NCI-H128 (cell line): Measurements from ENCODE around the gene BZW2.
"Not testable (repeated sequence)": the region's sequence is repeated elsewhere in the genome, so short reads cannot be mapped to it uniquely, and the experiment has no call there.

Experiments used
- DNase-seq: peaks from one replicate; lab custom pipeline; 2025; ENCODE audit not compliant: unreplicated experiment; lab: John Stamatoyannopoulos, UW

Gene BZW2

DNA sequence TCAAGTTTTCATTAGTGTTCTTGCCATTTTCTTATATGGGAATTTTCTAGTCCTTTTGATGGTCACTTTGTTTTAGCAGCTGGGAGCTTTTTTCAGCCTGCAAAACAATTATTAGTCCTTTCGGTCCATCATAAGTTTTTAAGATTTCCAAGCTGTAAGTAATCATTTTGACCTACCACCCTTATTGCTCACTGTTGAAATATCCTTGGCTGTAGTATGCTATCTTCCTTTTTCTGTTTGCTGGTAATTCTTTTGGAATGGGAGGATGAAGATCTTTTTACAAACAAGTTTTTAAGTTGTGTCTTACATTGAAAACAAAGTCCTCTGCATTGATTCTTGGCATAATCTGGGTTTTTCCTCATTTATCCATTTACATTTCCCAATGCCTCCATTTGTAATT, 24.0 kb downstream of the BZW2 start:
- DNase-seq = no peak

DNA sequence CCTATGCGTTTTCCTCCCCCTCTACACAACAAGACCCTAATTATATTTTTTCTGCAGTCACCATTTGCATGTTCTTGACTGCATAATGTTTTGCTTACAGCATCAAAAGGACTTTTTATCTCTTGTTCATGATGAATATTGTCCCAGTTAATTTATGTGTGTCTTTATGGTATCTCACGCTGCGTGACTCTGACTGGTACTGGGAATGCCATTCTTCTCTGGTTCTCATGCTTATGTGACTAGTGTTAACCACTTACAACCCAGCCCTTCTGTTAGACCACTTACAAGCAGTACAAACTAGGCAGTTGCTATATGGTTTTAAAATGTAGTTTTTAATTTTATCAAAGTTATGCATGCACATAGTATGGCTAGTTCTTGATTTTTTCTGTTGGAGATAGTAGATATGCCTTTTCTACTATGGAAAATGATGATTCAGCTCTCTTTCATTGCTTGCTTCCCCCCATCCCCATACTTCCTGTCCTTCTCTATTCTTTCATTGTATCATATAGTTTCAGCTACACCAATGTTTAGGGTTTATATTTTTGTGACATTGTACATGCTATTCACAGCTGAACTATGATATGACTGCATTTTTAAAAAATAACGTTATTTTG, 24.9 kb downstream of the BZW2 start:
- DNase-seq = no peak

DNA sequence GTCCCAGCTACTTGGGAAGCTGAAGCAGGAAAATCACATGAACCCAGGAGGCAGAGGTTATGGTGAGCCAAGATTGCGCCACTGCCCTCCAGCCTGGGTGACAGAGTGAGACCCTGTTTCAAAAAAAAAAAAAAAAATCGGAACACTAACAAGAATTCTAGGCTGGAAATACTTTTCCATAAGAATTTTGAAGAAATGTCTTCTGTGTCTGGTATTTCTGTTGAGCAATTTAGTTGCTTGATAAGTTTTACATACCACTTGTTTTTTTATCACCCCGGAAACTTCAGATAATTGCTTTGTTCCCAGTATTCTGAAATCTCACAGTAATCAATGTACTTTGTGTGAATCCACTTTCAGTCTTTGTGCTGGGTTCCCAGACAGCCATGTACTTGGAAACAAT, 25.8 kb downstream of the BZW2 start:
- DNase-seq = no peak

DNA sequence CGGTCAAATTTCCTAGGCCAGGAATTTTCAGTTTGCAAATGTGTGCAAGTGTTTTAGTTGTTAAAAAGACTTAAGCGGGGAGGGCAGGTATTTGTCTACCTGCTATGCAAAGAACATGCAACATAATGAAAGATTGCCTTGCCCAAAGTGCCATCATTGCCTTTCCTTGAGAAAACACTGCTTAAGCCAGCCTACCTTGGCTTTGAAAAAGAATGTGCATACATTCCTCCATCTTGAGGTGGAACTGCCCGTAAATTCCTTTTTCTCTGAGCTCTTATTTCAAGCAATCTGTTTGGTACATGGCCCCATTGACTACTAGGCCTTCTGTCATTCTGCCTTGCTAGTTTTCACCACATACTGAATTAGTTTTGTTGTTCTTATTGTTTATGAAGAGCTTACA, 29.3 kb downstream of the BZW2 start:
- no peak for DNase-seq

DNA sequence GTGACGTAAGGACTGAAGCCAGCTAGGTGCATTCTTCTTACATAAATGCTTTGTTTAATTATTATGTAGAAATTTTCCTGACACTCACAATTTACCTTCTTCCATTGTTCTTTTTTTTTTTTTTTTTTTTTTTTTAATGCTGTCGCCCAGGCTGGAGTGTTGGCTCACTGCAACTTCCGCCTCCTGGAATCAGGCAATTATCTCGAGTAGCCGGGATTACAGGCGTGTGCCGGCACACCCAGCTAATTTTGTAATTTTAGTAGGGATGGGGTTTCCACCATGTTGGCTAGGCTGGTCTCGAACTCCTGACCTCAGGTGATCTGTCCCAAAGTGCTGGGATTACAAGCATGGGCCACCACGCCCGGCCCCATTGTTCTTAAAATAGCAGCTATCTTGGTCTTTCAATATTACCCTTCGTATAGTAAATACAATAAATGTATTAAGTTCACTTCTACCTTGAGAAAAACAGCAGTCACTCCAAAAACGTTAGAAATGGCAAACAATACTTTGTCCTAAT, 32.1 kb downstream of the BZW2 start:
- no peak for DNase-seq

DNA sequence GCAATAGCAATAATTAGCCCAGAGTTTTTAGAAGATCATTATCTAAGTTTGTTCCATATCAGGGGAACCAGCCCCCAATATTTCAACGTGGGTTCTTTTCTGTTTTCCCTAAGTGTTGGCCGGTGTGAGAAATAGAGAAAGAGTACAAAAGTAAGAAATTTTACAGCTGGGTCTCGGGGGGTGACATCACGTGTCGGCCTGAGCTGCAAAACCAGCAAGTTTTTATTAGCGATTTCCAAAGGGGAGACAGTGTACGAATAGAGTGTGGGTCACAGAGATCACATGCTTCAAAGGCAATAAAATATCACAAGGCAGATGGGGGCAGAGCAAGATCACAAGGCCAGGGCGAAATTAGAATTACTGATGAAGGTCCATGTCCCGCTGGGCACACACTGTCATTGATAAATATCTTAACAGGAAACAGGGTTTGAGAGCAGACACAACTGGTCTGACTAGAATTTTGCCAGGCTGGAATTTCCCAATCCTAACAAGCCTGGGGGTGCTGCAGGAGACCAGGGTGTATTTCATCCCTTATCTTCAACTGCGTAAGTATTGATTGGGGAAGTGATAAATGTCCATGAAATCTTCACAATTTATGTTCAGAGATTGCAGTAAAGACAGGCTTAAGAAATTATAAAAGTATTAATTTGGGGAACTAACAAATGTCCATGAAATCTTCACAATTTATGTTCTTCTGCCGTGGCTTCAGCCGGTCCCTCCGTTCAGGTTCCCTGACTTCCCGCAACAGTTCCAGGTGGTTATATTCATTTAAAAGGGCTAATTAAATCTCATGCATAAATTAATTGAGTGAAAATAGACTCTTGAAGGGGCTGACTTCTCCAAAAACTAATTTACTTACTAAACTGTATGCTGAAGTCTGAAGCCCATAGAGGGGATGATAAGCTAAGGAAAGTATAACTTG, 32.9 kb downstream of the BZW2 start:
- DNase-seq = not testable (repeated sequence)

DNA sequence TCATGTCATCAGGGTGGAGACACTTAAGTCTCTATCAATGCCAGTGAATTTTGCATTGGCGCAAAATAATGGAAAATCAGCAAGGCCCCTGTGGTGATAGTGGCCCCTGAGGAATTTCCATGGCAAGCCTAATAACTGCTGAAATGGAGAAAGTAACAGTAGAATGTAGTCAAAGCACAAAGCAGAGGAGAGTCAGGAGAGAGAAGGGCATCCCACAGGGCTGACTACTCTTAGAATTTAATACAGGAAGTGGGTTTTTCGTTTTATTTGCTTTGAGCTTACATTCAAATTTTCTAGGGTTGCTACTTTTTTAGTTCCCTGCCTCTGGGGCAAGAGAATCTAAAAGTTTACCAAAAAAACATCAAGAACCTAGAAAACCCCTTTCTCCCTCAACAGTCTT, 39.0 kb downstream of the BZW2 start:
- no peak for DNase-seq

DNA sequence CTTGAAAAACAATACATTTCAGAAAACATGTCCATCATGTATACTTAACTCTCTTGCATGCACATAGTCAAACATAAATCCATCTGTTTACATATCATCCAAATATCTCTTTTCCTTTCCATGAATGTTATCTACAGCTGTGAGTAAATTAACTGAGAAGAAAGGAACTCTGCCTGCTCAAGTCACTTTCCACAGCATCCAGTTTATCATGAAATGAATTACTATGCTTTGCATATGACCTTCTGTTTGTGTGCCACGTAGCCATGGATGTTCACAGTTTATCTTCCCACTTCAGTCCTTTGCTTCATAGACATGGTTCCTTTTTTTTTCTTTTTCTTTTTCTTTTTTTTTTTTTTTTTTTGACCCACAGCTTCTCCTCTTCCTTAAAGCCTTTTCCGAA, 39.6 kb downstream of the BZW2 start:
- DNase-seq = no peak

DNA sequence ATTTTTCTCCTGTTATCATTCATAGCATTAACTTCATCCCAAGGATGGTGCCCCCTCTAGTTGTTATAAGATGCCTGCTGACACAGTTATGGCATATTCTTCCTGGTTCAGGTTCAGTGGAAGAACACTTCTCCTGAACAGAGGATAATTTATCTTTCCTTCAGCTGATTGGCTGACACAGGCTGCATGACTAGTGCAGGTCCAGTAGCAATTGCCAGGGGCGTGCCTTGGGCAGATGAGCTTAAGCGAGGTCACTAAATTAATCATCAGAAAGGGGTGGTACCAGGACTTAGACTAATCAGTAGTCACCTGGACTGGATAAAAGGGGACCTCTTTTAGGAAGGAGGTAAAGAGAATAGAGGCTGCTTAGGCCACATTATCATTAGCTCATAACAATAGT, 42.3 kb downstream of the BZW2 start:
- no peak for DNase-seq

DNA sequence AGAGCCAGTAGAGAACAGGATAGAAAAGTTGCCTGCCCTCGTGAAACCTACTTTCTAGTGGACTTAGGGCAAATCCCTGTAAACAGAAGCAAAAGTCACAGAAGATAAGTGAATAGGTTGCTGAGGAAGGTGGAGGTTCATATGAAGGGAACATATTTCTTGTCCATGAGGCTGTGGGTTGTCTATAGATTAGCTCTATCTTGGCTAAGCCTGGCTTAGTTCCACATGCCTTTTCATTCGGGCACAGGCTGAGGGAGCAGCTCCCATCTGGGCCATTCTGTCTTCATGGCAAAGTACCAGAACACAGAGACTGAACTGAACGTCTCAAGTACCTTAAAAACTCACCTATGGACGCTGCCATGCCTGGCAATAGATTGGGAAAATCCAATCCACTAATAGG, 45.3 kb downstream of the BZW2 start:
- no peak for DNase-seq

DNA sequence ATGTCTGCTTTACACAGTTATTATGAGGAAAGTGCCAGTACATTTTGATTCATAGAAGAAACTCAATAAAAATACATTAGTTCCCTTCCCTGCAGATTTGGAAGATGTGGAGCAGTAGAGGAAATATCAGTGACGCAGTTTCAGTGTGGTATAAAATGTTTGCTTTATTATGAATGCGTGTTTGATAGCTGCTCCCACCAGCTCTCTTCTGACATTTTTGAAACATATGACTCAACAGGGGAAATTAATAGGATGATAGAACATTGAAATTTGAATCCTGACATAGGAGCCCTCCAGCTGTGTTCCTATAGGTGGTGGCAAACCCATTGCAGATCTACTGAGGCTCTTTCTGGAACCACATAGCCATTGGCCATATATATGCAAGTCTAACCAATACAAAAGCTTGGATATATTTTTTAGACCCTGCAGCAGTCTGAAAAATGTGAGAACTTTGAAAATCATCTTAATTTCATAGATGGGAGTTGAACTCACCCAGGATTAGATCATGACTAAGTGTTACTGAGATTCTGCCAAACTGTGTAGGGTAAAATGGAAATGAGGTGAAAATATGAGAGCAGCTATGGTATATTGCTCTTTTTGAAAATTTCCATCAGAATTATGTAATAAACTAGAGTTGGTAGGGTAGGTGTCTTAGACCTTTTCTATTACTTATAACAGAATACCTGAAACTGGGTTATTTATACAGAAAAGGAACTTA, 47.8 kb downstream of the BZW2 start:
- DNase-seq = no peak

DNA sequence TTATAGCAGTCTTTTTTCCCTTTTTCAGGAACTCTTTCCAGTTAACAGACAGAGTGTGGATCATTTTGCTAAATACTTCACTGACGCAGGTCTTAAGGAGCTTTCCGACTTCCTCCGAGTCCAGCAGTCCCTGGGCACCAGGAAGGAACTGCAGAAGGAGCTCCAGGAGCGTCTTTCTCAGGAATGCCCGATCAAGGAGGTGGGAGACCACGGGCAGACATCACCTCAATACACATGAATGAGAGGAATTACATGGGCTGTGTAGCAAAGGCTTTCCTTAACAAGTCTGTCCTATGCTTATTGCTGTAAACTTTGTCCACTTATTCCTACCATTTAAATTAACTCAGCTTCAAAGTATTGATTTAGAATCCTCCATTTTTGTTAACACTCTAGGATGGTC, 48.8 kb downstream of the BZW2 start:
- no peak for DNase-seq

DNA sequence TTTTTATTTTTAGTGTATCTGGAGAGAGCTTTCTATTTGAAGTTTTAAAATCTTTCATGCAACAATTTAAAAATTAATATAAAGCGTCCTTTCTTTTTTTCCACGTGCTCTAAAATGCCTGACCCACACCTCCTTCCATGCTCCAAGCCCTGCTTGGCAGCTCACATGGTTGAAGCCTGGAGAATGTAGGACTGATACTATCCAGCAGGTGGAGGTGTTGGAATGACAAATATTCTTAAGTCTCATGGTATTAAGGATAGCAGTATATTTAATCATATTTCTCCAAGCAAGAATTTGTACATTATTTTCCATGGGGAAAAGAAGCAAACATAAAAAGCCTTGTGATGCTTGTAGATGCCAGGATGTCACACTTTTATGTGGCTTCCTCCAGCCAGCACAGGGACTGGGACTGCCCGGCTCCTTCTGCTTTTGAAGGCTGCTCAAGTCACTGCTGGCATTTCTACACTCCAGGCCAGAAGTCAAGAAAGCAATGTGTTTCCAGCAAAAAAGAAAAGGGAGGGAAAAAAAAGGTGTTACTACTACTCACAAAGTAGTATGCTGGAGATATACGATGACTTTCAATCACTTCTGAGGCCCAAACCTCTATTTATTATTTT, 49.7 kb downstream of the BZW2 start:
- peak; percentile 5 for DNase-seq

DNA sequence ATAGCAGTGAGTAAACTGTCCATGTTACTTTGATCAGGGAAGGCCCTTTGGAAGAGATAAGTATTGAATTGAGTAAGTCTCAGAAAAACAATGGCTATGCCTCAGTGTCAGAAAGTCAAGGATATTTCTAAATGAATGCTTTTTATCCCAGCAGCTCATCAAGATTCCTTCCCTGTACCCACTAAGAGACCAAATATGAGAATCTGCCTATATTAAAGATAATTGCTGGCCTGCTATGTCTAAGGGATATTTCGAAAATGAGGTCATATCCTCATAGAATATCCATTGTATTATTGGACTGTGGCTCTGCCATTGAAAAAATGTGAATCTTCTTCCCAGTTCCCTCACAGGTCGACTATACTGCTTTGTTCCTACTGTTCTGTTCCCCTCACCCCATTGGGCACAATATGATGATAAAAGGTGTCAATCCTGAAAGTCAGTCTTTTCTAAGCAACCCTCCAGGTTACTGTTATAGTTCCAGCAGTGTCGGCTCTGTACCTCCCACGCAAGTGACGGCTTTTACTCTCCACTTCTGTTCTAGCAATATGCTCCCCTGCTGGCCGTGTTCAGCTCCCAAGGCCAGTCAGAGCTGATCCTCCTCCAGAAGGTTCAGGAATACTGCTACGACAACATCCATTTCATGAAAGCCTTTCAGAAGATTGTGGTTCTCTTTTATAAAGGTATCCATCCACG, 51.7 kb downstream of the BZW2 start:
- DNase-seq = no peak

DNA sequence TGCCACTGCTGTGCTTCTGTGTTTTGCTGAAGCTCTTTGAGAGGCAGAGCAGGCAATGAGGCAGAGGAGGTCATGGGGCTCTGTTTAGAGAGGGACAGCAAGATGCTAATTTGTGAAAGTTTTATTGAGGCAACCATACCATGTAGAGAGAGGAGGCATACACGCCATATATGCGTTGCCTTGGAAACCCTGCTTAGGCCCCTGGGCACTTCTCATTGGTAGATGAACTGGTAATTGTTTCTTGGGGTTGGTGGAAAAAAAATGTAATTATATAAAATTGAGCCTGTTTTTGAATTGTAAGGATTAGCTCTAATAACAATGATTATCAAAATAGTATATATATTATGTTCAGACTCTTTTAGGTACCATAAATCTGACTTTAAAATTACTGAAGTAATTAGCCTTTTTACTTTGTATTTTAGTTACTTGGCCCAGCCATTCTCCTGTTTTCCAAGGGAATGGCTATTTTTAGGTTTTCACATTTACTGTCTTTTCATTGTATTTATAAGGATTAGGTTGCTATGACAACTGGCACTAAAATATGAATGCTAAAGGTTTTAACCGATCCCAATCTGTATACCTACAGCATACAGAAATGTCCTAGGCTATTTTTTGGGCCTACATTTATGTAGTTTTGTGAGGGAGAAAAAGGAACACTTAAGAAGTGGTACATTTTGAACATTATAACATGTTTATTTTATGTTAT, 52.4 kb downstream of the BZW2 start:
- no peak for DNase-seq

DNA sequence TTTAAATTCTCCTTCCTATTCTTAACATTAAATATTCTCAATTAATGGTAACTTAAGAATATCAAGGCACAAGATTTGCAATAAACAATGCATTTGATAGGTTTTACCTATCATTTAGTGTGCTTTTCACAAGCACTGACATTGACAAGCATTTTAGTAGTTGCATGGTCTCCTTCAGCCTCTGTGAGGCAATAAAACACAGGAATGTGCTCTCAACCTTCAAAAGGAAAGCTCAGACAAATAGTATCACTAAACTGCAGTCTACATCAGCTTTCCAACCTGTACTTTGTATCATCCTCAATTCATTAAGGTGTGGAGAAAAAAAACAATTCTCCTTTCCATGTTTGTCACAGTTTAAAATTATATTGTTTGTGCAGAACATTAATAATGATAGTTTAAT, 56.5 kb downstream of the BZW2 start:
- DNase-seq = no peak

DNA sequence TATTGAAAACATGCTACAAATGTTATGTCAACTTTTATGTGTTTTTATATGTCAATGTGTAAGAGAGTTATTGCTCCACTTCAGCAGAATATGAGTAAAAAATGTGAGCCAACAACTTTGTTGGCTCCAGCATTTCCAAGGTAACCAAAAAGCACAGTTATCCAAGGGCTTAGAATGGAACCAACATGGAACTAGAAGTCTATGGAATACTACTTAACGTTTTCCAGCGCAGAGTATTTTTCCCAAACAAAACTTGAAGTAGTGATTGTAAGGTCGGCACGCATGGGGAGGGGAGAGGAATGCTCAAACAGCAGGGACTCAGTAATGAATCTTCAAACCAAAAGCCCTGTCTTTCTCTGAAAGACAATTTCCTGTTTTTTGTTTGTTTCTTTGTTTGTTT, 62.5 kb downstream of the BZW2 start:
- DNase-seq = no peak

DNA sequence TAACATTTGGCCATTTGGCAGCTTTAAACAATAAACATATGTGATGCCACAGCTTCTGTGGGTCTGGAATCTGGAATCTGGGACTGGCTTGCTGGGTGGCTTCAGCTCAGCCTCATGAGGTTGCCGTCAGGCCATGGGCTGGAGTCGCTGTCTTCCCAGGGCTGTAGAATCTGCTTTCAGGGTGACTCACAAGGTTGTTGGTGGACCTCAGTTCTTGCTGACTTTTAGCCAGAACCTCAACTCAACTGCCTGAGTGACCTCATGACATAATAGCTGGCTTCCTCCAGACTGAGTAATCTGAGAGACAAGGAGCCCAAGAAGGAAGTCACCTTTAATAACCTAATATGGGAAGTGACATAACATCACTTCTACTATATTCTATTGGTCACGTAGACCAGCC, 63.0 kb downstream of the BZW2 start:
- no peak for DNase-seq

DNA sequence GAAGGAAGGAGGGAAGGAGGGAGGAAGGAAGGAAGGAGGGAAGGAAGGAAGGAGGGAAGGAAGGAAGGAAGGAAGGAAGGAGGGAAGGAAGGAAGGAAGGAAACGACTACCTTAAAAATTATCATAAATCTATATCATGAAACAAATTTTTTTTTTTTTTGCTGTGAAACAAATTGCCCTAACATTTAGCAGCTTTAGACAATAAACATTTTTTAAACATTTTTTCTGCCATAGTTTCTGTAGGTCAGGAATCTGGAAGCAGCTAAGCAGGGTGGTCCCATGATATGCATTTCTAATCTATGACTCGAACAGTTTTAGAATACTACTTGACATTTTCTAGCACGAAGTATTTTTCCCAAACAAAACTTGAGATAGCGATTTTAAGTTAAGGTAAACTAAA, 64.7 kb downstream of the BZW2 start:
- no peak for DNase-seq

DNA sequence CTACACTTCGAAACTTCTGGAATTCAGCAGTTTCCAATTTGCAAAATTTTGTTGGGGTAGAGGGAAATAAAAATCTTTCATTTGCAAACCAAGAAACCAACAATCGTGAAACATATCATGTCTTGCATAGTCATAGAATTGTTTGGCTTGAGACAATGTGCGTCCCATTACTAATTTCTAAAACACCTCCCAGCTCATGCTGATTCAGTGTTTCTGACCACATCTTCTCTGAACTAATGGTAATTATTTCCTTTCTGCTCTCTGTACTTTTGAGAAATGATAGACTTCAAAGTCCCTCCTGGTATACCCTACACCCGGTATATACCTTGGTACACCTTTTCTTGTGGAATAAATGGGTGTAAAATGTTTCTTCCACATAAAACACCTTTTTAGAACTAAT, 65.7 kb downstream of the BZW2 start:
- no peak for DNase-seq
